MM.1S (cell line): Measurements from ENCODE around the gene TPD52L1.

ENCODE experiments used
- EZH2 ChIP-seq: fragments of 300-600 bp; sonication (generic); optimal IDR thresholded peaks from 2 replicates; pipeline ENCODE3; 2017; ENCODE audit warnings: low read depth, mild to moderate bottlenecking, antibody characterized with exemption, low read length, mixed read lengths
- EZH2phosphoT487 ChIP-seq: fragments of 300-600 bp; sonication (generic); IDR thresholded peaks from 2 replicates; pipeline ENCODE4 v1.6.1; 2018; ENCODE audit warnings: antibody characterized with exemption, low read length
- TF ChIP-seq, protein P1 (sequence below): fragments of 300-600 bp; sonication (generic); IDR thresholded peaks from 2 replicates; pipeline ENCODE4 v1.5.1; 2016; ENCODE audit warnings: antibody characterized with exemption, low read length, mixed read lengths

GRCh38 chr6:125138083-125138482, 15.5 kb upstream of the TPD52L1 start:
- TF ChIP-seq, protein P1, sequence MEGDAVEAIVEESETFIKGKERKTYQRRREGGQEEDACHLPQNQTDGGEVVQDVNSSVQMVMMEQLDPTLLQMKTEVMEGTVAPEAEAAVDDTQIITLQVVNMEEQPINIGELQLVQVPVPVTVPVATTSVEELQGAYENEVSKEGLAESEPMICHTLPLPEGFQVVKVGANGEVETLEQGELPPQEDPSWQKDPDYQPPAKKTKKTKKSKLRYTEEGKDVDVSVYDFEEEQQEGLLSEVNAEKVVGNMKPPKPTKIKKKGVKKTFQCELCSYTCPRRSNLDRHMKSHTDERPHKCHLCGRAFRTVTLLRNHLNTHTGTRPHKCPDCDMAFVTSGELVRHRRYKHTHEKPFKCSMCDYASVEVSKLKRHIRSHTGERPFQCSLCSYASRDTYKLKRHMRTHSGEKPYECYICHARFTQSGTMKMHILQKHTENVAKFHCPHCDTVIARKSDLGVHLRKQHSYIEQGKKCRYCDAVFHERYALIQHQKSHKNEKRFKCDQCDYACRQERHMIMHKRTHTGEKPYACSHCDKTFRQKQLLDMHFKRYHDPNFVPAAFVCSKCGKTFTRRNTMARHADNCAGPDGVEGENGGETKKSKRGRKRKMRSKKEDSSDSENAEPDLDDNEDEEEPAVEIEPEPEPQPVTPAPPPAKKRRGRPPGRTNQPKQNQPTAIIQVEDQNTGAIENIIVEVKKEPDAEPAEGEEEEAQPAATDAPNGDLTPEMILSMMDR = no peak
- TF ChIP-seq EZH2phosphoT487 (no peak), EZH2 (no peak)
